Endothelial cell of umbilical vein (primary cell): ENCODE data around the gene ACTG1. TPM values are rescaled to one million over a fixed set of nuclear protein-coding genes. Genes with fewer than 3 reads are reported as not detected.

Source experiments
- BruUV-seq: library from RNA; stranded (reverse); fragments of 400-500 nt; replicated peaks from 2 replicates; lab custom pipeline; 2021; lab: Mats Ljungman, UMichigan
- CTCF ChIA-PET: fragments of 300-600, 350-600 bp; sonication (Branson Sonifier 250); formaldehyde crosslinking; loops from one replicate; lab custom pipeline; 2021; ENCODE audit warnings: antibody characterized with exemption, inconsistent platforms; lab: Charles Lee
- POLR2A ChIA-PET: fragments of 300-600, 350-600 bp; sonication (Branson Sonifier 250); formaldehyde crosslinking; loops from one replicate; lab custom pipeline; 2021; ENCODE audit warnings: antibody characterized with exemption, inconsistent platforms; lab: Charles Lee
- DNase-seq: peaks from one replicate; pipeline ENCODE4 v3.0.0-alpha.2; 2011; ENCODE audit warnings: low read depth, low spot score
- FAIRE-seq: peaks from 2 replicates; lab custom pipeline; 2011; peaks lifted over from hg19 to GRCh38; lab: Jason Lieb, UNC
- H2AFZ ChIP-seq: 2 replicates; pipeline ENCODE4 v1.6.0; 2012; ENCODE audit warnings: low read depth, low read length, control low read depth, inconsistent platforms
- H3K27ac ChIP-seq: 2 replicates; pipeline ENCODE4 v1.5.1; 2011; ENCODE audit warnings: low read depth, mild to moderate bottlenecking, control low read depth, low read length, moderate library complexity; ENCODE audit not compliant: insufficient read depth
- H3K27me3 ChIP-seq, 2 experiments: 2 replicates each; pipeline versions ENCODE4 v1.6.0 to v1.6.1; 2011; ENCODE audit warnings: low read length in 2 of 2, mixed read lengths in 1 of 2; ENCODE audit not compliant: control insufficient read depth in 2 of 2, insufficient read depth in 2 of 2
- H3K36me3 ChIP-seq, 2 experiments: 2 replicates in 1 of 2; 3 replicates in 1 of 2; pipeline ENCODE4 v1.5.1; 2011; ENCODE audit warnings: low read length in 2 of 2, mild to moderate bottlenecking in 1 of 2, moderate library complexity in 1 of 2; ENCODE audit not compliant: control insufficient read depth in 2 of 2, insufficient read depth in 2 of 2; ENCODE audit errors: extremely low read depth in 1 of 2
- H3K4me1 ChIP-seq: 3 replicates; pipeline ENCODE4 v1.5.1; 2011; ENCODE audit warnings: mild to moderate bottlenecking, low read length; ENCODE audit not compliant: control insufficient read depth, insufficient read depth; ENCODE audit errors: extremely low read depth
- H3K4me2 ChIP-seq: 2 replicates; pipeline ENCODE4 v1.6.1; 2011; ENCODE audit warnings: low read length, control low read depth, mixed read lengths; ENCODE audit not compliant: insufficient read depth
- H3K4me3 ChIP-seq, 3 experiments: fragments of 200-600 bp in 1 of 3; sonication (generic), shearing (Covaris generic) in 1 of 3; replicated peaks in 1 of 3; 2 replicates each; pipeline ENCODE4 v1.5.1; 2011 to 2016; ENCODE audit warnings: control low read depth in 3 of 3, low read length in 3 of 3, mild to moderate bottlenecking in 2 of 3, inconsistent platforms in 1 of 3, low read depth in 1 of 3, moderate library complexity in 1 of 3; ENCODE audit not compliant: insufficient read depth in 1 of 3
- H3K79me2 ChIP-seq: 2 replicates; pipeline ENCODE4 v1.6.0; 2012; ENCODE audit warnings: low read length, inconsistent platforms; ENCODE audit not compliant: control insufficient read depth, insufficient read depth
- H3K9ac ChIP-seq: replicated peaks from 2 replicates; pipeline ENCODE3; 2011; ENCODE audit warnings: low read length, control low read depth; ENCODE audit not compliant: insufficient read depth; ENCODE audit errors: extremely low read depth
- H3K9me1 ChIP-seq: replicated peaks from 3 replicates; pipeline ENCODE4 v1.6.0; 2011; ENCODE audit warnings: mild to moderate bottlenecking, low read length; ENCODE audit not compliant: control insufficient read depth, insufficient read depth; ENCODE audit errors: extremely low read depth
- H3K9me3 ChIP-seq: replicated peaks from 2 replicates; pipeline ENCODE4 v1.5.1; 2012; ENCODE audit warnings: low read length, inconsistent platforms; ENCODE audit not compliant: control insufficient read depth, insufficient read depth
- H4K20me1 ChIP-seq: replicated peaks from 2 replicates; pipeline ENCODE3; 2011; ENCODE audit warnings: mild to moderate bottlenecking, low read length; ENCODE audit not compliant: control insufficient read depth, insufficient read depth; ENCODE audit errors: extremely low read depth
- FOS ChIP-seq: IDR thresholded peaks from 2 replicates; pipeline ENCODE4 v1.6.1; 2011; ENCODE audit warnings: mild to moderate bottlenecking, low read length, moderate library complexity, borderline replicate concordance; ENCODE audit not compliant: insufficient read depth
- GATA2 ChIP-seq: IDR thresholded peaks from 2 replicates; pipeline ENCODE4 v1.7.0; 2011; ENCODE audit warnings: low read depth, mild to moderate bottlenecking, moderate library complexity, mixed read lengths, low read length; ENCODE audit not compliant: insufficient read length, insufficient read depth
- JUN ChIP-seq: IDR thresholded peaks from 2 replicates; pipeline ENCODE4 v1.6.1; 2011; ENCODE audit warnings: borderline replicate concordance, low read depth; ENCODE audit not compliant: insufficient read length, insufficient read depth
- MAX ChIP-seq: IDR thresholded peaks from 2 replicates; pipeline ENCODE4 v1.6.1; 2011; ENCODE audit not compliant: insufficient read depth, insufficient read length
- MYC ChIP-seq: IDR thresholded peaks from one replicate; pipeline ENCODE4 v1.6.1; 2011; ENCODE audit warnings: mild to moderate bottlenecking, low read depth, low read length
- POLR2A ChIP-seq: IDR thresholded peaks from 2 replicates; pipeline ENCODE4 v1.6.1; 2012; ENCODE audit warnings: low read depth, mild to moderate bottlenecking, control low read depth, low read length
- dilution Hi-C: fragments of 300-500 bp; cut with MboI; formaldehyde crosslinking; loops from one replicate; pipeline ENCODE4 v1.15.0; 2019; ENCODE audit warnings: low sequenced_read_pairs; ENCODE audit not compliant: extremely low pct_ligation_motif_present
- intact Hi-C: fragments of 100-400 bp; cut with micrococcal nuclease; formaldehyde crosslinking; loops from one replicate; pipeline ENCODE4 v1.10.0; 2022
- polyA plus RNA-seq, 4 experiments: library from polyadenylated mRNA; depleted of rRNA in 3 of 4; stranded (reverse) in 3 of 4; unstranded in 1 of 4; fragments of >200 nt; gene quantifications; 2 replicates each; pipeline versions ENCODE4 v1.2.1 to v1.2.3, GENCODE V29; 2011 to 2012; ENCODE audit warnings: missing spikeins in 1 of 4
- total RNA-seq: library from RNA; stranded (reverse); gene quantifications from 2 replicates; pipeline ENCODE4 v1.2.3, GENCODE V29; 2021
- TF ChIP-seq, protein P1 (sequence below), 2 donors: IDR thresholded peaks; 1 replicate in 1 of 2; 2 replicates in 1 of 2; pipeline ENCODE4 v1.5.1; 2011; ENCODE audit warnings: low read length in 2 of 2, mild to moderate bottlenecking in 2 of 2, moderate library complexity in 2 of 2, control low read depth in 1 of 2, inconsistent platforms in 1 of 2, low read depth in 1 of 2; ENCODE audit not compliant: insufficient read depth in 1 of 2; ENCODE audit errors: extremely low read depth in 1 of 2

ACTG1 gene
- total and polyA plus RNA-seq, 2 donors (not counting 3 experiments of a cell fraction or from before 2014, with no cell fraction given), result 6,127 to 10,663 TPM

DNA sequence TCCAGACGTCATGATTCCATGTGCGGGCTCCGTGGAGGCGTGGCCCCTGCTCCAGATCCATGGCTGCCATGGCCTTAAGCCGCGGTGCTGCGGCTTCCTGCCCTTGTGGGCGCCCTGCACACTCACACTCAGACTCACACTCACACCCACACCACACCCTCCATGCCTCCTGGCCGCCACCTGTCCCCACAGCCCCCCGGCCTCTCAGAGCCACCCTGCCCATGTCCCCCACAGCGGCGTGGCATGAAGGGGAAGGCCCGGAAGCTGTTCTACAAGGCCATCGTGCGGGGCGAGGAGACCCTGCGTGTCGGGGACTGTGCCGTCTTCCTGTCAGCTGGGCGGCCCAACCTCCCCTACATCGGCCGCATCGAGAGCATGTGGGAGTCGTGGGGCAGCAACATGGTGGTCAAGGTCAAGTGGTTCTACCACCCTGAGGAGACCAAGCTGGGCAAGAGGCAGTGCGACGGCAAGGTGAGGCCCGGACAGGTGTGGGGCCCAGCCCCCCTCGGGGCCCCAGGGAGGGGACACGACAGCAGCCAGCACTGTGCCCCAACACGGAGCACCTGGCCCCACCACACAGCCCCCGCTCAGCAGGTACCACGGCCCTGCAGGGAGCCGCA lies 50.0 kb downstream of the ACTG1 start:
- Histone ChIP-seq H3K9me3 (no peaks in the 10 kb centered on the region), H3K4me1 (no peaks in the 10 kb centered on the region), H3K4me3 (no peak overlapping the region), H2AFZ (no peak overlapping the region), H3K36me3 (no peaks in the 10 kb centered on the region), H3K27me3 (no peaks in the 10 kb centered on the region), H3K9ac (no peak overlapping the region), H3K9me1 (no peaks in the 10 kb centered on the region), H3K27ac (no peak overlapping the region), H4K20me1 (no peaks in the 10 kb centered on the region), H3K79me2 (no peaks in the 10 kb centered on the region), H3K4me2 (no peak overlapping the region)
- dilution Hi-C loops, result no loop called here
- intact Hi-C loops, result no loop called here
- ChIA-PET POLR2A (no interaction called here), CTCF (interaction anchor here (1.0 kb wide), 1 partner anchor 22 kb away, joined by 3 read pairs; no protein-coding TSS in a partner anchor)
- no peak for TF ChIP-seq FOS
- TF ChIP-seq, protein P1, sequence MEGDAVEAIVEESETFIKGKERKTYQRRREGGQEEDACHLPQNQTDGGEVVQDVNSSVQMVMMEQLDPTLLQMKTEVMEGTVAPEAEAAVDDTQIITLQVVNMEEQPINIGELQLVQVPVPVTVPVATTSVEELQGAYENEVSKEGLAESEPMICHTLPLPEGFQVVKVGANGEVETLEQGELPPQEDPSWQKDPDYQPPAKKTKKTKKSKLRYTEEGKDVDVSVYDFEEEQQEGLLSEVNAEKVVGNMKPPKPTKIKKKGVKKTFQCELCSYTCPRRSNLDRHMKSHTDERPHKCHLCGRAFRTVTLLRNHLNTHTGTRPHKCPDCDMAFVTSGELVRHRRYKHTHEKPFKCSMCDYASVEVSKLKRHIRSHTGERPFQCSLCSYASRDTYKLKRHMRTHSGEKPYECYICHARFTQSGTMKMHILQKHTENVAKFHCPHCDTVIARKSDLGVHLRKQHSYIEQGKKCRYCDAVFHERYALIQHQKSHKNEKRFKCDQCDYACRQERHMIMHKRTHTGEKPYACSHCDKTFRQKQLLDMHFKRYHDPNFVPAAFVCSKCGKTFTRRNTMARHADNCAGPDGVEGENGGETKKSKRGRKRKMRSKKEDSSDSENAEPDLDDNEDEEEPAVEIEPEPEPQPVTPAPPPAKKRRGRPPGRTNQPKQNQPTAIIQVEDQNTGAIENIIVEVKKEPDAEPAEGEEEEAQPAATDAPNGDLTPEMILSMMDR (IDR thresholded peaks at IDR 0.05; ENCODE audit: extremely low read depth in 1 of 2, insufficient read depth in 1 of 2, low read depth in 1 of 2, low read length in 2 of 2), result no peak
- TF ChIP-seq GATA2, result no peak
- TF ChIP-seq POLR2A, result no peak
- TF ChIP-seq MAX, result no peak
- TF ChIP-seq MYC, result no peak
- no peak for TF ChIP-seq JUN
- FAIRE-seq (no peak), DNase-seq (no peak)
- BruUV-seq, result no TSS peak
